Measurements from ENCODE around the gene NYNRIN. TPM values are rescaled to one million over a fixed set of nuclear protein-coding genes. Genes with fewer than 3 reads are reported as not detected.

NYNRIN gene
- total RNA-seq, 1 donor from 2014 or later, result 8.0 TPM

DNA sequence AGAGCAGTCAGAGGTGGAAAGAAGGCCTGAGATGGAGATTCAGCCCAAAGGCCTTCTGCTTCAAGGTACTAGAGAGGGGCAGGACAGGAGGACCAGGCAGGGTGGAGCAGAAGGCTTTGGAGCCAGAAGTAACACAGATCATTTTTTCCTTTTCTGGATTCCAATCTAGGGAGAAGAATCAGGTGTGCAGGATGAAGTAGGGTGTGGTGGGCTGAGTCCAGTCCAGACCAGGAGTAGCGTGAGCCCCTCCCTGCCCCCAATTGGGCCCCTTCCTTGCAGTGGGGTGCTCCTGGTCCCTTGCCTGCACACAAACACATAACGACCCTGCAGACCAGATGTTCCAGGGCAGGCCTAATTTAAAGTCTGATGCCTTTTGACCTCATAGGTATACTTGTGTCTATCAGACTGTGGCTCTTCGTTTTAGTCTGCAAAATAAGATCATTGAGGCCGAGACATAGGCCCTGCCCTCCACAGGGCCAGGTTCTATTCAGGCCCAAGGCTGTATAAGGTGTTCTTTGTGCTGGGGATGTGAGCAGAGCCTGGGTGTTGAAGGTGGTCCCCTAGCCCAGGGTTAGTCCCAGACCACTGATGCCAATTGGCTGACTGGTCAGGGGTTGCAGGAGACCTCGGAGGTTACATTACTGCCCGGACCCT lies 1.0 kb upstream of the NYNRIN start:
- intact Hi-C loops (cut with micrococcal nuclease), result no loop called here
- TF ChIP-seq, protein P1, sequence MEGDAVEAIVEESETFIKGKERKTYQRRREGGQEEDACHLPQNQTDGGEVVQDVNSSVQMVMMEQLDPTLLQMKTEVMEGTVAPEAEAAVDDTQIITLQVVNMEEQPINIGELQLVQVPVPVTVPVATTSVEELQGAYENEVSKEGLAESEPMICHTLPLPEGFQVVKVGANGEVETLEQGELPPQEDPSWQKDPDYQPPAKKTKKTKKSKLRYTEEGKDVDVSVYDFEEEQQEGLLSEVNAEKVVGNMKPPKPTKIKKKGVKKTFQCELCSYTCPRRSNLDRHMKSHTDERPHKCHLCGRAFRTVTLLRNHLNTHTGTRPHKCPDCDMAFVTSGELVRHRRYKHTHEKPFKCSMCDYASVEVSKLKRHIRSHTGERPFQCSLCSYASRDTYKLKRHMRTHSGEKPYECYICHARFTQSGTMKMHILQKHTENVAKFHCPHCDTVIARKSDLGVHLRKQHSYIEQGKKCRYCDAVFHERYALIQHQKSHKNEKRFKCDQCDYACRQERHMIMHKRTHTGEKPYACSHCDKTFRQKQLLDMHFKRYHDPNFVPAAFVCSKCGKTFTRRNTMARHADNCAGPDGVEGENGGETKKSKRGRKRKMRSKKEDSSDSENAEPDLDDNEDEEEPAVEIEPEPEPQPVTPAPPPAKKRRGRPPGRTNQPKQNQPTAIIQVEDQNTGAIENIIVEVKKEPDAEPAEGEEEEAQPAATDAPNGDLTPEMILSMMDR (IDR thresholded peaks at IDR 0.05; ENCODE audit: borderline replicate concordance), result no peak
- peak overlapping the region; percentile 87 for H3K27ac ChIP-seq (replicated peaks)

DNA sequence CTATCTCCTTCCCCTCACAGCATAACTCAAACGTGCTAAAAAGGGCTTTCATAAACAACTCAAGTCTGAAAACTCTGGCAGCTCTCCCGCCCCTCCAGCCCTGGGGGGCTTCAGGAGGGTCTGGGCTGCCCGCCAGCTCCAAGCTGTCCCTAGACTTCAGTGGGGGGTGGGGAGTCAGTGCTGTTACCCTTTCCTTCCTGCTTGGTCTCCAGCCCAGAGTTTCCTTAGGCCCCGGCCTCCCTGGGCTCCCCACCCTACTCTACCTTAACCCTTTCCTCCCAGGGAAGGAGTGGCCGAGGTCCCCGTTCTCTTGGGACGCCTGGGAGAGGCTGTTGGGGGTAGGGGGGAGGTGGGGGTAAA lies 530 bp upstream of the NYNRIN start:
- DNase-seq, result peak; percentile 52
- Histone ChIP-seq H3K4me1 (peaks cover 59% of the 10 kb centered on the region), H3K27ac (replicated peaks) (peak overlapping the region; percentile 87), H3K36me3 (no peaks in the 10 kb centered on the region), H3K4me3 (peak overlapping the region; percentile 75), H3K9me3 (replicated peaks) (no peaks in the 10 kb centered on the region), H3K27me3 (ENCODE audit: low read depth) (no peaks in the 10 kb centered on the region)
- TF ChIP-seq, protein P1 (IDR thresholded peaks at IDR 0.05; ENCODE audit: borderline replicate concordance), result no peak
- intact Hi-C loops (cut with micrococcal nuclease), result no loop called here

More for the DNA sequence above, 1.0 kb upstream of the NYNRIN start:
- H3K4me1 ChIP-seq, result peaks cover 54% of the 10 kb centered on the region
- no peaks in the 10 kb centered on the region for H3K27me3 ChIP-seq (ENCODE audit: low read depth)
- H3K9me3 ChIP-seq (replicated peaks), result no peaks in the 10 kb centered on the region
- no peak for DNase-seq
- H3K4me3 ChIP-seq, result peak overlapping the region; percentile 75
- H3K36me3 ChIP-seq, result no peaks in the 10 kb centered on the region

DNA sequence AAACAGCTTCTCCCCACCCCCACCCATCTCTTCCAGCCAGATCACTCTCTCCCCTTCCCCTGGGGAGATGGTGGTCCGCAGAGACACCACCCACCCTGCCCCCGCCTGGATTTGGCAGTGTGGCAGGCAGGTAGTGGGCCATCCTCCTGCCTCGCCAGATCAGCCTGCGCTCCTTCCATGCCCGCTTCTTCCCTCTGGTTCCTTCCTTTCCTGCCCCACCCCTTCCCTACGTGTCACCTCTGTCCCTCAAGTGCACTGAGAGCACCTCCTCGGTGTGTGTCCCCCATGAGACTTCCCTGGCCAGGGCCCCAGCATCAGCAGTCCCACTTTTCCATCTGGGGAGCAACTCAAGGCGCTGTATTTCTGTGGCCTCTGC lies 632 bp downstream of the NYNRIN start:
- peak overlapping the region; percentile 87 for H3K27ac ChIP-seq (replicated peaks)
- H3K27me3 ChIP-seq (ENCODE audit: low read depth), result no peaks in the 10 kb centered on the region
- no peaks in the 10 kb centered on the region for H3K9me3 ChIP-seq (replicated peaks)
- TF ChIP-seq, protein P1 (IDR thresholded peaks at IDR 0.05; ENCODE audit: borderline replicate concordance), result no peak
- no peaks in the 10 kb centered on the region for H3K36me3 ChIP-seq
- DNase-seq, result no peak
- intact Hi-C loops (cut with micrococcal nuclease), result no loop called here
- peak overlapping the region; percentile 75 for H3K4me3 ChIP-seq
- peaks cover 71% of the 10 kb centered on the region for H3K4me1 ChIP-seq

DNA sequence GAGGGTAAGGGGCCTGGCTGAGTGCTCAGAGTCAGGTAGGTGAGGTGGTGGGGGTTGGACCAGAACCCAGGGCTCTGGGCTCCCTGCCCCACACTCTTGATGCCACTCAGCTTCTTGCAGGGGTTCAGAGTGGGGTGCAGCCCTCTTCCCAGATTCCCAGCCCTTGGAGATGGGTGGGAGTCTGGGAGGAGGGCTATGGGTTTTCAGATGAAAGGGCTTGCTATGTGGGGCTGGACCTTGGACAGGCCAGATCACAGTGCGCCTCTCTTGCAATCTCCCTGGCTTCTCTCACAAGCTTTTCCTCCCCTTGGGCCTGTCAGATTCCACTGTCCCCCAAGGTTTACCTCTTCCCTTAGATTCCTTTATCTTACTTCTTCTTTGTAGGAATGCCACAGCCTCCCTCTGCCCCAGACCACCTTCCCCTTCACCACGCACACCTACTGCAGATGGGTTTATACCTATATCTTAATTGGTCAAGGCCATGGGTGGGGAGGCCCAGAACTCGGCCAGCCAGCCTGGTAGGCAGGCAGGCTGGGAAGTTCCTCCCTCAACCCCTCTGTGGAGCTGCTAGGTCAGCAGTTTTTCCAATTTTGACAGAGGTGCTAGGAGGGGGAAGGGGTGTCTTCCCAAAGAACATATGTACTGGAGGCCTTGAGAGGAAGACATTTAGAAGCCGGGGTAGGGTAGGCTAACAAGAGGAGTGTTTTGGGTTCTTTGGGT lies 1.4 kb downstream of the NYNRIN start:
- Histone ChIP-seq H3K27me3 (ENCODE audit: low read depth) (no peaks in the 10 kb centered on the region), H3K4me1 (peaks cover 75% of the 10 kb centered on the region), H3K36me3 (no peaks in the 10 kb centered on the region), H3K4me3 (peak overlapping the region; percentile 75), H3K27ac (replicated peaks) (peak overlapping the region; percentile 87), H3K9me3 (replicated peaks) (no peaks in the 10 kb centered on the region)
- TF ChIP-seq, protein P1 (IDR thresholded peaks at IDR 0.05; ENCODE audit: borderline replicate concordance), result no peak
- no peak for DNase-seq
- intact Hi-C loops (cut with micrococcal nuclease), result no loop called here

DNA sequence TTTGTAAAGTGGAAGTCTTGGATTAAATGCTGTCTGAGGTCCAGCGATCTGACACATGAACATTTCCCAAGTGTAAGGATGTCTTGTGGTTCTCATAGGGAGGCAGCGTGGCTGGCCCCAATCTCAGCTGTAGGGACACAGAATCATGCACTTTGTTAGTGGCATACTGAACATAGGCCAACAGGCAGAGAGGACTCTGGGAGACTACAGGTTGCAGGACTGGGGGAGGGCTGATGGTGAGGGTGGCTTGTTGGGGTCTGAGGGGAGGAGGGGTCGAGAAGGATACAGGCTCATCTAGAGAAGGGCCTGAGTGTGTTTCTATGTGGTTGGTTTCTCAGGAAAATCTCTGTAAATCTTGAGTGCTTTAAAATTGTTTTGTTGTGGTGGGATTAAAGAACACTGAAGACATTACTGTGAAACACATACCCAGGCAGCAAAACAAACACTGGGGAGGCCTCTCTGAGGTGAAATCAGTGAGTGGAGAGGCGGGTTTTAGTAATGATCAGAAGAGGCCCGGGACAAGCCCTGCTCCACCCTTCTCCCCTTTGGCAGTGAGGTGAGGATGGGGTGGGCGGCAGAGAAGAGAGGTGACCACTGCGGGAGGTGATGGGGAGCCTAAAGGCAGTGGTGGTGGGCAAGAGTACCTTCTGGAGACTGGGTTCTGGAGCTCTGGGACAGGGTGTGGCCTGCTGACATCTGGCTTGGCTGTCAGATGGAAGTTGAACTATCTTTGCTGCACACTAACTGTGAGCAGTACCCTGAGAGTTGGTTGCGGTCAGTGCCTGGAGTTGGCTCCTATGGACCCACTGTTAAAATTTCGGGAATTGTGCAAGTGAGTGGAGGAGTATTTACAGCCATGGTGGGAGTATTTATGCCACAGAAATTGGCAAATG lies 3.3 kb downstream of the NYNRIN start:
- H3K4me3 ChIP-seq, result peak overlapping the region; percentile 75
- TF ChIP-seq, protein P1 (IDR thresholded peaks at IDR 0.05; ENCODE audit: borderline replicate concordance), result no peak
- intact Hi-C loops (cut with micrococcal nuclease), result no loop called here
- no peak for DNase-seq
- no peaks in the 10 kb centered on the region for H3K27me3 ChIP-seq (ENCODE audit: low read depth)
- peak overlapping the region; percentile 87 for H3K27ac ChIP-seq (replicated peaks)
- H3K9me3 ChIP-seq (replicated peaks), result no peaks in the 10 kb centered on the region
- H3K36me3 ChIP-seq, result no peaks in the 10 kb centered on the region
- peaks cover 79% of the 10 kb centered on the region for H3K4me1 ChIP-seq
